Measurements from ENCODE around the gene TBC1D20.
"Not testable (repeated sequence)": the region's sequence is repeated elsewhere in the genome, so short reads cannot be mapped to it uniquely, and the experiment has no call there.

TBC1D20 gene, protein sequence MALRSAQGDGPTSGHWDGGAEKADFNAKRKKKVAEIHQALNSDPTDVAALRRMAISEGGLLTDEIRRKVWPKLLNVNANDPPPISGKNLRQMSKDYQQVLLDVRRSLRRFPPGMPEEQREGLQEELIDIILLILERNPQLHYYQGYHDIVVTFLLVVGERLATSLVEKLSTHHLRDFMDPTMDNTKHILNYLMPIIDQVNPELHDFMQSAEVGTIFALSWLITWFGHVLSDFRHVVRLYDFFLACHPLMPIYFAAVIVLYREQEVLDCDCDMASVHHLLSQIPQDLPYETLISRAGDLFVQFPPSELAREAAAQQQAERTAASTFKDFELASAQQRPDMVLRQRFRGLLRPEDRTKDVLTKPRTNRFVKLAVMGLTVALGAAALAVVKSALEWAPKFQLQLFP

DNA sequence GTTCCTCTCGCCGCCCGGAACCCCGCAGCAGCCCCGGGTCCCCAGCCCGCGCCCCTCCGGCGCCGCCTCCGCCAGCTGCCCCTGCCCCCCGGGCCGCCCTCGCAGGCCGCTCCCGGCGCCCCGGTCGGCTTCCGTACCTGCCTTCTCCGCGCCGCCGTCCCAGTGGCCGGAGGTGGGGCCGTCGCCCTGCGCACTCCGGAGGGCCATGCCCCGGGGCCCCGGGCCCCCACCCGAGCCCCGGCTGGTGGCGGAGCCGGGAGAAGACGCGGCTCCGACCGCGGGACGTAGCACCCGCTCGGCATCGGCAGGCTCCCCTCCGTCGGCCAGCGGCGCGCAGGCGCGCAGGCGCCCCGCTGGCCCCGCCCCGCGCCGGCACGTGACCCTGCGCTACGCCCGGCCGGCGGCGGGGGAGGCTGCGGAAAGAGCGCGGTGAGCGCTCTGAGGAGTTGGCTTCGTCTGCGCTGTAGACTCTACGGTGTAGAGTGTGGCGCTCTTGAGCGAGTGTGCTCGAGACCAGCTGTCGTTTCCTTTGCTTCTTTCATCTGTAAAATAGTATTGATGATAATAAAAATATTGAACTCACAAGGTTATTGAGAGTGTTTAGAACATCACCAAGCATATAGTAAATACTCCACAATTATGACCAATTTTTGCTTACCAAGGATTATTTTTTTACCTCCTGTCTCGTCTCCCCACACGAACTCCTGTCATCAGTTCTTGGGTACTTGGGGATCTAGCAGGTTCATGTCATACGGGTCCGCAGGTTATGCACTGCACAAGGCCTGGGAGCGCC lies at the start of gene TBC1D20:
Gene TBC1D20 (minus strand): TSS at position 335 of the 793 bp plus-strand sequence. CDS start 128 bp downstream, at position 207.
- peak; percentile 78 to 91 for DNase-seq

DNA sequence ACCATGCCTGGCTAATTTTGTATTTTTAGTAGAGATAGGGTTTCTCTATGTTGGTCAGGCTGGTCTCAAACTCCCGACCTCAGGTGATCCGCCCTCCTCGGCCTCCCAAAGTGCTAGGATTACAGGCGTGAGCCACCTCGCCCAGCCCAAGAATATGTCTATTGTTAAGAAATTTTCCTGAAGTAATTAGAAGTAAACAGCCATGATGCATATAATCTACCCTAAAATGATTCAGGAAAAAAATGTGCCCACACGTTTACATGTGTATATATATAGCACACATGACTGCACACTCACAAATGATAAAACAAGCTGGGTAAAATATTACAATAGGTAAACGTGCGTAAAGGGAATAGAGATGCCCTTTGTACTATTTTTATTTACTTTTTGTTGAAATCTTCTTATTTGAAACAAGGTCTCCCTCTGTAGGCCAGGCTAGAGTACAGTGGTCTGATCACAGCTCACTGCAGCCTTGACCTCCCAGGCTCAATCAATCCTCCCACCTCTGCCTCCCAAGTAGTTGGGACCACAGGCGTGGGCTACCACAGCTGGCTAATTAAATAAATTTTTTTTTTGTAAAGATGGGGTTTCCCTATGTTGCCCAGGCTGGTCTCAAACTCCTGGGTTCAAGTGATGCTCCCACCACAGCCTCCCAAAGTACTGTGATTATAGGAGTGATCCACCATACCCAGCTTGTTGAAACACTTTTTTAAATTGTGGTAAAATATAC lies 48.2 kb upstream of the TBC1D20 start:
- not testable (repeated sequence) for DNase-seq

DNA sequence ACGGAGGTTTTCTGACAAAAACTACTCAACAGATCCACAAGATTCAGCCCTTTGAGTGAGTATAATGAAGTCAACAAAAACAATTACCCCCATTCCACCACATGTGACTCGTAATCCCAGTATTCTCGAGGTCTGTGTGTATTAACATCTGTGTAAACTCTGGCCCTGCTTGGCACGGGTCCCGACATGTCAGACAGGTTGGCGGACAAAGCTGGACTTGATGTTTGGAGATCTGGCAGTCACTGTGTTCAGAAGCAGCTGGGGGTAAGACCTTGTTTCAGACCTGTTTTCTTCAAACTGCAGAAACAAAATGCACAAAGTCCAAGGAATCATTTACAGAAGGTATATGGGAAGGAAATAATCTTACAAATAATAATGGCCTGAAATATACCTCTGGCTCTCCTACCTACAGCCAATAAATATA lies 46.0 kb upstream of the TBC1D20 start:
- not testable (repeated sequence) for DNase-seq

DNA sequence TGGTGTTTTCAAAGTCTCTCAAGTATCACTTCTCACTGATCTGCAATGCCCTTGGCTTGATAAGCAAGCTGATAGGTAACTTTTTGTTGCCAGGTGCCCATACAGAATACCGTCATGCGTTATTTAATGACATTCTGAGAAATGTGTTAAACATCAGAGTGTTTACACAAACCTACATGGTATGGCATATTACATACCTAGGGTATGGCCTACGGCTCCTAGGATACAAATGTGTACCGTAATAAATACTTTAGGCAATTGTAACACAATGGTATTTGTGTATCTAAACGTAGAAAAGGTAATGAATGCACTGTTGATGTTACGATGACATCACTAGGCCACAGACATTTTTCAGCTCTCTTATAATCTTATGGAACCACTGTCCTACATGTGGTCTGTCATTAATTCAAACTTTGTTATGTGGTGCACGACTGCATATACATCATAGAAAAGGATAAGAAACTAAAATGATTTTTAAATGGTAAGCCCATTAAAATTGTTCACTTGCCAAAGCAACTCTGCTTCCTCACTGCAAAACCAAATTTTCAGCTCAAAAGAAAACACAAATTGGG lies 45.5 kb upstream of the TBC1D20 start:
- no peak for DNase-seq

DNA sequence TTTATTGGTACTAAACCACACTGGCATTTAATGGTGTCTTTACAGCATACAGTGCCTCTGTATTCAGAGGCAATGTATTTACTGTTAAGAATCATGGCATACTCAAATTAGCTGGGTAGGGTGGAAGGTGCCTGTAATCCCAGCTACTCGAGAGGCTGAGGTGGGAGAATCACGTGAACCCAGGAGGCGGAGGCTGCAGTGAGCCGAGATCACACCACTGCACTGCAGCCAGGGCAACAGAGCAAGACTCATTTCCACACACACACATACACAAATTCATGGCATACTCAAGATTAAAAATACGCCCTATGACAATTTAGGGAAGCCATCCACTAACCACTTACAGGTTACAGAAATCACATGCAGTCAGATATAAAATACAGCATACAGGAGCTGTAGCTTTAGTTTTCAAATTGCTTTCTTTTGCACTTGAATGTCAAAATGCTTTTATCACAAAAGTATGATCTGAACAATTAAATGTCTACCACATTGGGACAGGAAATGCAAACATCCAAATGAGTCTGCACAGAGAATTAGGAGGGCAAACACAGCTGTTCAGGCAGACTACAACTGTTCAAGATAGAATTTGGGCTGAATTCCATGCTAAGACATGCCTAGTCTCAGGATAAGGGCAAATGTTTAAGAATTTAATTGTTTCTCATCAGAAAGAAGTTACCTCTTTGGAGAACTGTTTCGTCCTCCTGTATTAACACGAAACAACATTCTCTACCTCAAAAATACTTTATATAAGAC lies 44.8 kb upstream of the TBC1D20 start:
- no peak for DNase-seq

DNA sequence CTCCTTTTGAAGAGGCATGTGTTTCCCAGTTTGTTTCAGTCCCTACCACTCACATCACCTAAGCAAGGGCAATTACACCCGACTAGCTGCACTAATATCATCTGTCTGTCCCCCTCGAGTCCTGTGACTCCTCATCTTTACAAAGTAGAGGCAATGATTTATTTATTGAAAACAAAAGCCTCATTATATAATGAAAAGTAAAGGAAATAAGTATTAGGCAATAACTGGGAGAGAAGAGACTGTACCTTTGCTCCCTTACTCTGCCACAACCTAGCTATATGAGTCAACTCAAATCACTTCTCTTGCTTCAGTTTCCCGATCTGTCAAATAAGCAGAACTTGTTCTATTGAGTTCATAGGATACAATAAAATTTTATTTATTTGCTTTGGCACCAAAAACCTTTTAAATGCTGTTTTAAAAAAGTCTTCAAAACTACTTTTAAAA lies 42.3 kb upstream of the TBC1D20 start:
- DNase-seq: no peak

DNA sequence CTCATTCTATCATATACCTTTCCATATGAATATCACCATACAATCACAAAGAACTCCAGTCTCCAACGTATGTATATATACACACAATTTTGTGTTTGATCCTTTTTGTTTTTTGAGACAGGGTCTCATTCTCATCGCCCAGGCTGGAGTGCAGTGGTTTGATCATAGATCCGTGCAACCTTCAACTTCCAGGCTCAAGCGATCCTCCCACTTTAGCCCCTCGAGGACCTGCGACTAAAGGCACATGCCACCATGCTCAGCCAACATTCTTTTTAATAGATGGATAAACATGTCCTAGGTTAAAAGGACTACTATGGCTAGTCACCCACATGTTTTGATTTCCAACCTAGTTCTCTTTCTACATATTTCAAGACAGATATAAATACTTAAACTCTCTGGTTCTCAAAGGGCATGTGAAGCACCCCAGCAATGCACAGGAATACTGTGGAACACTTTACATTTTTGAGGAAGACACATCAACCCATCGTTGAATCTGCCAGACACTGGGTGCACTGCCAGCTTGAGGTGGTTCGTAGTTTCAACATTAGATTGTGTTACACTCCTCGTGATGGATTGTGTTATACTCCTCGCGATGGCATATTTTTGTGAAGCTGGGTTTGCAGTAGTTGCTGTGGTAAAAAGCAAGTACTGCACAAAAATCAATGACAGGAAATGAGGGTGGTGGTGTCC lies 40.9 kb upstream of the TBC1D20 start:
- DNase-seq: no peak

DNA sequence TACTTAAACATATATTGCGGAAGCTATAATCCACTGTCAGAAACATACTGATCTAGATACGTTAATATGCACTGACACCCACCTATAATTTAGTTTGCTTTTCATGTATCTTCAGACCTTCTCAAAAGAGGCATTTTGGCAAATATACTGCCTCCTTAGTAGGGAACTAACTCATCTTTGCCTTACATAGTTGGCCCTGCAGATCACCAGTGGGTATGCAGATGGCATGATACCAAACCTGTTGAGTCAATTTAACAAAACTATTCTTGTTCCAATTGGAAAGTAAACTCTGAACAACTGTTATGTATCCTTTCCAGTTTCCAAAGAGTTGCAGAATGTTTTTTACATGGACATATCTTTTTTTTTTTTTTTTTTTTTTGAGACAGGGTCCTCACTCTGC lies 35.6 kb upstream of the TBC1D20 start:
- no peak for DNase-seq

DNA sequence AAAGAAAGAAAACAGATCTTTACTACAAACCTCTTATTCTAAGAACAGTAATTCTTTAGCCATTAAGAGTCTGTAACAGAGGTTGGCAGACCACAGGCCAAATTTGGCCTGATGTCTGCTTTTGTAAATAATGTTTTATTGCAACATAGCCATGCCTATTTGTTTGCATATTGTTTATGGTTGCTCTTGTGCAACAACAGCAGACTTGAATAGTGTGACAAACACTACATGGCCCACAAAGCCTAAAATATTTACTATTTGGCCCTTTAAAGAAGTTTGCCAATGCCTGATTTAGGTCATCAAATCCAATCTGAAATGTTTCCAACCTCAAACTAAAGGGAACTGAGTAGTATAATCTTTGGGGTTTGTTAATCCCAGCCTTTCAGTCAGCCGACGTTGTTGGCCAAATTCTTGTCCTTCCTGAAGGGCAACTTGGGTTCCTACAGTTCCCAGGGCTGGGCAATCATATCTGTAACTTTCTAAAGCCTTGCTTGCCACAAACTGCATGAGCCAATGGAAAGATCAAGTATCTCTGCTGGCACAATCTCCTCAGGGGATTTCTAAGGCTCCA lies 33.9 kb upstream of the TBC1D20 start:
- DNase-seq: peak in 1 of 2 donors; percentile 3

DNA sequence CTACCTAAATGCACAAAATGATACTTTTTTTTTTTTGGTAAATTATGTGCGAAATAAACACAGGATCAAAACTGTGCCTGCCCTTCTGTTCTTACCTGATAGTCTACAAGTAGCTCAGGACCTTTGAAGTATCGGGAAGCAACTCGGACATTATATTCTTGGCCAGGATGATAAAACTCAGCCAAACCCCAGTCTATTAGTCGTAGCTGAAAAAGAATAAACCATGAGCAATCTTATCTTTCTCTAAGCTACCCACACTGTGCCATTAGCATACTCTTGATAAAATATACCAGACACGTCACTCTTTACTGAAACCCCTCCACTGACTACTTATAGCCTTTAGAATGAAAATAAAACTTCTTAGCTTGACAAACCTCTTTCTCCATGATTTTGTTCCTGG lies 29.8 kb upstream of the TBC1D20 start:
- no peak for DNase-seq

DNA sequence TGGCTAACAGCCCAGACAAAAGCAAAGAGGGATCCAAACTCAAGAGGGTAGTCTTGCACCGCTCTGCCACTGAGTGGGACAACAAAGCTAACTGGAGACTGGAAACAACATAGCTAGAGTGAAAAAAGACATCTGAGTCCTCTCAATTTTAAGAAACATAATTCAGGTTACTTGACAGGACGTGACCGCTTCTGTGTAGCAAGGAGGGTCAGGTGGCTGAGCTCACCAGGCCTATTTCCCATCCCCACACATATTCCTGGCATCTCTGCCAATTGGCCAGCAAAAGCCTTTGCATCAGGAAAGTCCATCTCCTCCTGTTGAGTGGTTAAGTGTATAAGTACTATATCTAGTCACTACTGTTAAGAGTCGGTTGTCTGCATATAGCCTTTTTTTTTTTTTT lies 25.3 kb upstream of the TBC1D20 start:
- no peak for DNase-seq

DNA sequence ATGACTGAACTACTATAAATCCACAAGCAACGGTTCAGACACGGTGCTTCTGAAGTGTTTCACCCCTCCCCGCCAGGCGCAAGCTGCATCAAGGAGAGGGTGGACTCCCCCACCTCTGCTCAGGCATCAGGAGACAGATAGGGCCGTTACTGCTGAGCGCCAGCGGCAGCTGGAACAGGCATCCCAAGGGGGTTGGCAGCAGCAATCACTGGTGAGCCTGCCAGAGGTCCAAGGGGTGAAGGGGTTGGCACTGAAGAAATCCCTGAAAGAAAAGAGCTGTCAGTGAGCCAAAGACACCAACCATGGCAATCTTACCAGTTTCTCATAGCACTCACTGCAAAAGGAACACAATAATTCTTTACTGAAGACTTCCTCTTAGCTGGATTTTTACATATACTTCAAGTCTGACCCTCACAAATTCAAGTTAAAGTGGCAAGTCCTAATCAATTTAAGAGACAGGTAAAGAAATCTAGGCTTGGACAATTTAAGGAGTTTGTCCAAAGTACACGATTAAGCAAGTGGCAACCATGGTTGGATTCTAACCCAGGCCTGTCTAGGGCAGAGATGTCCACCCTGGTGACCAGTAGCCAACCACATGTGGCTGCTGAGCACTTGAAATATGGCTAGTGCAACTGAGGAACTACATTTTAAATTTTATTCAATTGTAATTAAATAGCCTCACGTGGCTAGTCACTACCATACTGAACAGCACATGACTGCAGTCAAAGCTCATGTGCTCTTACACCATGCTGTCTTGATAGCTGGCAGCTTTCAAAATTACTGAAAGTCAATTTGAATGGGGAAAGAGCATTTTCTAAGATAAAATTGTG lies 21.7 kb upstream of the TBC1D20 start:
- DNase-seq: no peak

DNA sequence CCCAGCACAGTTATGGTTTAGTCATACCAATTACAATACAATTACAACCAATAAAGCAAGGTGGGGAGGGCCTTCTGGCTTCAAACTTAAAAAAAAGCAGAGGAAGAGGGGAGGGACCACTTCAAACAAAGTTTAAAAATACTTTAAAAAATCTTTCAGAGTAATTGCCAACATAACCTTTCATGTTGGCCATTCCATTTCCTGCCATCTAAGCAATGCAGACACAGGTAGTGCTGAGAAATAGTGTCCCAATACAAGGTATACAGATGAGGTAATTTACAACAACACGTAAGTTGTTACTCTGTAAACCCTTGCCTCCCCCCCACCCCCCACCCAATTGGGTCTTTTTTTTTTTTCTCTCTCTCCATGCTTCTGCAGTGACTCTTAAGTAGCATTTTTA lies 18.8 kb upstream of the TBC1D20 start:
- DNase-seq: no peak

DNA sequence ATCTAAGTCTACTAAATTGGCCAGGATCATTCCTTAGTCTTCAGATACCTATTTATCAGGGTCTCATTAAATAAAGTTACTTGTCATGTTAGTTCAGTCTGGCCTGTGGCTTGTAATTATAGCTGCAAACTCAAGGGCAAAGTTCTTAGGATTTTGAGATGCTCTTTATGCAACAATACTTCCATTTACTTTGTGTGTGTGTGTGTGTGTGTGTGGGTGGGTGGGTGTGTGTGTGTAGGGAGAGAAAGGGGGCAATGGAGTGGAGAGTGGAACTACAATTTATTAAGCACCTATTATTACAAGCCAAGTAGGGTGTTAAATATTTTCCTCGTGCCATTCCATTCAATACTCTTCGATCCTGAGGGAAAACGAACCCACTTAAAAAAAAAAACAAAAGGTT lies 17.7 kb upstream of the TBC1D20 start:
- DNase-seq: no peak

DNA sequence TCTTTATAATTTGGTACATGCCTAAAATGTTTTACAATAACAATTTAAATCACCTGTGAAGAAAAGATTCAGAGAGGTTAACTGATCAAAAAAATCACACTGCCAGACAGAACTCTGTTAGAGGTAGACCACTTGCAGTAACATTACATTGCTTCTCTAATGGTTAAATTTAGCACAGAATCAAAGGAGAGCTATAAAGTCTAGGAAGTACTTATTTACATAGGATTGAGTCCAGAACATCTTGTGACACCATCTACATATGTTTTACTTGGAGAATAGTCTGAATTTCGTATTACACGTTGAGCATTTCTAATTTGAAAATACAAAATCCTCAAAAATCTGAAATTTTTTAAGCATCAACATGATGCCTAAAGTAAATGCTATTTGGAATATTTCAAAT lies 17.2 kb upstream of the TBC1D20 start:
- no peak for DNase-seq

DNA sequence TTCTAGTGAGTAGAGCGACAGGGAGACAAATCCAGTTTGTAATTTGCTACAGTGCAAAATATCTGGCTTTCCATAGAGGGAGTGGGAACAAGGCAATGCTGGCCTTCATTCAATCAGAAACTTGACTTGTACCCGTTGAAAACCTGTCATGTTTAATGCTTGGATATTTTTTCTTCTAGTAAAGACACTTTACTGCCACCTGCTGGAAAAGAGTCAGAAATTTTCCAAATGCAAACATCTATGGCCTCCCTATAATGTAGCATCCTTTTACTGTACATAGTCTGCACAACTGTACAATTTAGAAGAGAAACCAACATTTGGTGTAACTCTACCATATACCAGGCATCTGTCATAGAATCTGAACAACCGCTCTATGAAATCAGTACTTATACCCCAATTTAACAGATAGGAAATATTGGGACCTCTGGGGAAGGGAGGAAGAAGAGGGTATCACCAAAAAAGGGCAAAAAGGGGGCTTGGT lies 16.7 kb upstream of the TBC1D20 start:
- peak; percentile 60 to 87 for DNase-seq

DNA sequence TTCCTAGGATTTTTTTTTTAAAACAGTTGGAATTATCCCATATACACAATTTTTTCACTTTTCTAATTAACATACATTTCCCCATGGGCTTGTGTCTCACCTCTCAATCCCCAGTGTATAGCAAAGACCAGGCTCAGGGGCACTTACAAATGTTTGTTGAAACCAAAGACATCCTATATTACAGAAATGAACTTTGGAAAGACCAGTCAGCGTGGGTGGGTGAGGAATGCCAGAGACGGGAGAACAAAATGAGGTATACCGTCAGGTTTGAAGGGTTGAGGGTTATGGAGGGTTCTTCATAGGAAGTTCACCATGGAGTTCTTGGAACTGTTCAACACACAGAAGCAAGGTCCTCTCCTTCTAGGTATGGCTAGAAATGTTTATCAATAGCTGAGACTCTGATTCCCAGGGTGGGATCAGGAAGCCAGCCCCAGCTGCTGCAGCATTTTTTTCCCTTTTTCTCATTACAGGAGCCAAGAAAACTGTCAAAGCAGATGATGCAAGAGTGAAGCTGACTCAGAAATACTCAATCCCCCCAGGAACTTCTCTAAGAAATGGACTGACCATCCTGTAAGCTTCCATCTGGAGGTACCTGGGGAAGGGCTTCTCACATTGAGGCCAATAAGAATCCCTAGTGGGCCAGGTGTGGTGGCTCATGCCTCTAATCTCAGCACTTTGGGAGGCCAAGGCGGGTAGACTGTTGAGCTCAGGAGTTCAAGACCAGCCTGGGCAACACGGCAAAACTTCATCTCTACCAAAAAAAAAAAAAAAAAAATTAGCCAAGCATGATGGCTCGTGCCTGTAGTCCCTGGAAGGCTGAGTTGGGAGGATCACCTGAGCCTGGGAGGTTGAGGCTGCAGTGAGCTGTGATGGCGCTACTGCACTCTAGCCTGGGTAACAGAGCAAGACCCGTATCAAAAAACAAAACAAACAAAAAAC lies 15.9 kb upstream of the TBC1D20 start:
- DNase-seq: no peak

DNA sequence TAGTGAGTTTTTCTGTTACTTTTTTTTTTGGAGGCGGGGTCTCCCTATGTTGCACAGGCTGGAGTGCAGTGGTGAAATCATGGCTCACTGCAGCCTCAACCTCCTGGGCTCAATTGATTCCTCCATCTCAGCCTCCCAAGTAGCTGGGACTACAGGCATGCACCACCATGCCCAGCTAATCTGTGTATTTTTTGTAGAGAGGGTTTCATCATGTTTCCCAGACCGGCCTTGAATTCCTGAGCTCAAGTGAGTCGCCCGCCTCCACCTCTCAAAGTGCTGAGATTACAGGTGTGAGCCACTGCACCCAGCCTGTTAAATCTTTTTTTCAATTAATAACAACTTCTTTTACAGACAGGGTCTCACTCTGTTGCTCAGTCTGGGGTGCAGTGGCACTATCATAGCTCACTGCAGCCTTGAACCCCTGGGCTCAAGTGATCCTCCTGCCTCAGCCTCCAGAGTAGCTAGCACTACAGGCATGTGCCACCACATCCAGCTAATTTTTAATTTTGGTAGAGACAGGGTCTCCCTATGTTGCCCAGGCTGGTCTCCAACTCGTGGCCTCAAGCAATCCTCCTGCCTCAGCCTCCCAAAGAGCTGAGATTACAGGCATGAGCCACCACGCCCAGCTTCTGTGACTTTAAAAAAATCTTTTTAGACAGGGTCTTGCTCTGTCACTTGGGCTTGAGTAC lies 14.4 kb upstream of the TBC1D20 start:
- not testable (repeated sequence) for DNase-seq
